ENCODE data around the gene RFLNA. TPM values are rescaled to one million over a fixed set of nuclear protein-coding genes. Genes with fewer than 3 reads are reported as not detected.
"Not testable (repeated sequence)": the region's sequence is repeated elsewhere in the genome, so short reads cannot be mapped to it uniquely, and the experiment has no call there.

Gene RFLNA
- polyA plus RNA-seq, 1 donor from 2014 or later = 9.6 TPM

DNA sequence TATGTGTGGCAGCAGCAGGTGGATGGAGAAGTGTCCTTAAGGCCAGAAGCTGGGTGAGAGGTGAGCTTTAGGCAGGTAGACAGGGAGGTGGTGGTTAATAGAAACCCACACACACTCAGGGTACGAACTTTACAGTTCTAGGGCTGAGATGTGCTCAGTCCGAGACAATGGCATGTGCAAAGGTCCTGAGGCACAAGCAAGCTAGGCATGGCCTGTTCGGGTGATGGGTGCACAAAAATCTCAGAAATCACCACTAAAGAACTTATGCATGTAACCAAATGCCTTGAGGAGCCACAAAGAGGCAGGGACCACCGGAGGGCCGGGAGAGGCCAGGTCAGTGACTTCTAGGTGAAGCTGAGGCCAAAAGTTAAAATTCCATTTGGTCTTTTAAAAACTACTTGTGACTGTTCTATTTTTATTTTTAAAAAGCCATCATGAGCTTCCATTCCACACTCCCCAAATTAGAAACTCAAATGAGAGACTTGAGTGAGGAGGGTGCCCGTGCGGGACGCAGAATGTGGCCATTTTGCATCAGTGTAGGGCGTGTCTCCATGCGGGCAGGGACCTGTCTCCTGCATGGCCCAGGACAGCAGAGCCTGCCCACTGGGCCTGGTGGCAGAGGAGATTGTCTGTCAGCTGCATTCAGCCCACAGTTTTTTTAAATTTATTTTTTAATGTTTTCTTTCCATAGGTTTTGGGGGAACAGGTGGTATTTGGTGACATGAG is 4.0 kb downstream of the RFLNA start:
- Histone ChIP-seq H3K27ac (ENCODE audit: low read length) (no peak overlapping the region), H3K4me2 (ENCODE audit: low read length) (no peak overlapping the region), H2AFZ (ENCODE audit: low read depth, low read length) (no peak overlapping the region), H3K4me3 (ENCODE audit: low read length) (no peak overlapping the region), H3K9me2 (ENCODE audit: insufficient read depth, low read length) (no peaks in the 10 kb centered on the region), H3K79me2 (replicated peaks; ENCODE audit: insufficient read depth, low read length) (no peaks in the 10 kb centered on the region), H3K9me3 (ENCODE audit: low read length) (no peaks in the 10 kb centered on the region), H3K36me3 (ENCODE audit: insufficient read depth, low read length) (no peaks in the 10 kb centered on the region), H3K27me3 (ENCODE audit: insufficient read depth, low read depth, low read length) (peaks cover 24% of the 10 kb centered on the region), H4K20me1 (ENCODE audit: insufficient read depth) (no peaks in the 10 kb centered on the region), H3F3A (ENCODE audit: insufficient read depth, low read length, poor library complexity, severe bottlenecking) (no peaks in the 10 kb centered on the region), H3K9ac (ENCODE audit: low read length) (no peak overlapping the region)
- TF ChIP-seq, protein P1, sequence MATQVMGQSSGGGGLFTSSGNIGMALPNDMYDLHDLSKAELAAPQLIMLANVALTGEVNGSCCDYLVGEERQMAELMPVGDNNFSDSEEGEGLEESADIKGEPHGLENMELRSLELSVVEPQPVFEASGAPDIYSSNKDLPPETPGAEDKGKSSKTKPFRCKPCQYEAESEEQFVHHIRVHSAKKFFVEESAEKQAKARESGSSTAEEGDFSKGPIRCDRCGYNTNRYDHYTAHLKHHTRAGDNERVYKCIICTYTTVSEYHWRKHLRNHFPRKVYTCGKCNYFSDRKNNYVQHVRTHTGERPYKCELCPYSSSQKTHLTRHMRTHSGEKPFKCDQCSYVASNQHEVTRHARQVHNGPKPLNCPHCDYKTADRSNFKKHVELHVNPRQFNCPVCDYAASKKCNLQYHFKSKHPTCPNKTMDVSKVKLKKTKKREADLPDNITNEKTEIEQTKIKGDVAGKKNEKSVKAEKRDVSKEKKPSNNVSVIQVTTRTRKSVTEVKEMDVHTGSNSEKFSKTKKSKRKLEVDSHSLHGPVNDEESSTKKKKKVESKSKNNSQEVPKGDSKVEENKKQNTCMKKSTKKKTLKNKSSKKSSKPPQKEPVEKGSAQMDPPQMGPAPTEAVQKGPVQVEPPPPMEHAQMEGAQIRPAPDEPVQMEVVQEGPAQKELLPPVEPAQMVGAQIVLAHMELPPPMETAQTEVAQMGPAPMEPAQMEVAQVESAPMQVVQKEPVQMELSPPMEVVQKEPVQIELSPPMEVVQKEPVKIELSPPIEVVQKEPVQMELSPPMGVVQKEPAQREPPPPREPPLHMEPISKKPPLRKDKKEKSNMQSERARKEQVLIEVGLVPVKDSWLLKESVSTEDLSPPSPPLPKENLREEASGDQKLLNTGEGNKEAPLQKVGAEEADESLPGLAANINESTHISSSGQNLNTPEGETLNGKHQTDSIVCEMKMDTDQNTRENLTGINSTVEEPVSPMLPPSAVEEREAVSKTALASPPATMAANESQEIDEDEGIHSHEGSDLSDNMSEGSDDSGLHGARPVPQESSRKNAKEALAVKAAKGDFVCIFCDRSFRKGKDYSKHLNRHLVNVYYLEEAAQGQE (IDR thresholded peaks at IDR 0.05; ENCODE audit: borderline replicate concordance) = no peak
- TF ChIP-seq POLR2AphosphoS5 (IDR thresholded peaks at IDR 0.05) (no peak), SMC3 (conservative IDR thresholded peaks at IDR 0.05; ENCODE audit: poor library complexity) (no peak), MXI1 (conservative IDR thresholded peaks at IDR 0.05; ENCODE audit: poor library complexity, severe bottlenecking) (no peak), TAF1 (IDR thresholded peaks at IDR 0.05; ENCODE audit: low read depth) (no peak)

GRCh38 chr12:124299628-124300388 is 4.9 kb downstream of the RFLNA start:
- H4K20me1 ChIP-seq (ENCODE audit: insufficient read depth) = no peaks in the 10 kb centered on the region
- H3K36me3 ChIP-seq (ENCODE audit: insufficient read depth, low read length) = no peaks in the 10 kb centered on the region
- no peak overlapping the region for H3K9ac ChIP-seq (ENCODE audit: low read length)
- no peak overlapping the region for H3K4me2 ChIP-seq (ENCODE audit: low read length)
- H3K9me2 ChIP-seq (ENCODE audit: insufficient read depth, low read length) = no peaks in the 10 kb centered on the region
- H2AFZ ChIP-seq (ENCODE audit: low read depth, low read length) = no peak overlapping the region
- no peaks in the 10 kb centered on the region for H3K9me3 ChIP-seq (ENCODE audit: low read length)
- H3K4me3 ChIP-seq (ENCODE audit: low read length) = no peak overlapping the region
- H3K79me2 ChIP-seq (replicated peaks; ENCODE audit: insufficient read depth, low read length) = no peaks in the 10 kb centered on the region
- H3F3A ChIP-seq (ENCODE audit: insufficient read depth, low read length, poor library complexity, severe bottlenecking) = no peaks in the 10 kb centered on the region
- H3K27me3 ChIP-seq (ENCODE audit: insufficient read depth, low read depth, low read length) = peaks cover 16% of the 10 kb centered on the region
- H3K27ac ChIP-seq (ENCODE audit: low read length) = no peak overlapping the region
- TF ChIP-seq EP300 (conservative IDR thresholded peaks at IDR 0.05; ENCODE audit: poor library complexity, severe bottlenecking) = no peak
- no peak for TF ChIP-seq RAD21 (conservative IDR thresholded peaks at IDR 0.05)
- TF ChIP-seq, protein P2, sequence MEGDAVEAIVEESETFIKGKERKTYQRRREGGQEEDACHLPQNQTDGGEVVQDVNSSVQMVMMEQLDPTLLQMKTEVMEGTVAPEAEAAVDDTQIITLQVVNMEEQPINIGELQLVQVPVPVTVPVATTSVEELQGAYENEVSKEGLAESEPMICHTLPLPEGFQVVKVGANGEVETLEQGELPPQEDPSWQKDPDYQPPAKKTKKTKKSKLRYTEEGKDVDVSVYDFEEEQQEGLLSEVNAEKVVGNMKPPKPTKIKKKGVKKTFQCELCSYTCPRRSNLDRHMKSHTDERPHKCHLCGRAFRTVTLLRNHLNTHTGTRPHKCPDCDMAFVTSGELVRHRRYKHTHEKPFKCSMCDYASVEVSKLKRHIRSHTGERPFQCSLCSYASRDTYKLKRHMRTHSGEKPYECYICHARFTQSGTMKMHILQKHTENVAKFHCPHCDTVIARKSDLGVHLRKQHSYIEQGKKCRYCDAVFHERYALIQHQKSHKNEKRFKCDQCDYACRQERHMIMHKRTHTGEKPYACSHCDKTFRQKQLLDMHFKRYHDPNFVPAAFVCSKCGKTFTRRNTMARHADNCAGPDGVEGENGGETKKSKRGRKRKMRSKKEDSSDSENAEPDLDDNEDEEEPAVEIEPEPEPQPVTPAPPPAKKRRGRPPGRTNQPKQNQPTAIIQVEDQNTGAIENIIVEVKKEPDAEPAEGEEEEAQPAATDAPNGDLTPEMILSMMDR (IDR thresholded peaks at IDR 0.05; ENCODE audit: poor library complexity, severe bottlenecking) = no peak
- TF ChIP-seq EZH2 (IDR thresholded peaks at IDR 0.05; ENCODE audit: borderline replicate concordance, insufficient read depth, low read length, poor library complexity, severe bottlenecking) = no peak

DNA sequence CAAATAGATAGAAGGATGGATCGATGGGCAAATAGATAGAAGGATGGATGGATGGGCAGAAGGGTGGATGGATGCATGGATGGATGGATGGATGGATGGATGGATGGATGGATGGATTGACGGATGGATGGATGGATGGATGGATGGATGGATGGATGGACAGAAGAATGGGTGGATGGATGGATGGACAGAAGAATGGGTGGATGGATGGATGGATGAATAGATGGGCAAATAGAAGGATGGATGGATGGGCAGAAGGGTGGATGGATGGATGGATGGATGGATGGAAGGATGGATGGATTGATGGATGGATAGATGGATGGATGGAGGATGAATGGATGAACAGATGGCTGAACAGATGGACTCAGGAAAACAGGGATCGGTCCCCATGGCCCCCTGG is 5.8 kb downstream of the RFLNA start:
- H3K9me3 ChIP-seq (ENCODE audit: low read length); H3K9ac ChIP-seq (ENCODE audit: low read length); H3F3A ChIP-seq (ENCODE audit: insufficient read depth, low read length, poor library complexity, severe bottlenecking); H3K27ac ChIP-seq (ENCODE audit: low read length); H3K79me2 ChIP-seq (replicated peaks; ENCODE audit: insufficient read depth, low read length); H2AFZ ChIP-seq (ENCODE audit: low read depth, low read length); H3K4me2 ChIP-seq (ENCODE audit: low read length); H3K4me3 ChIP-seq (ENCODE audit: low read length); H3K36me3 ChIP-seq (ENCODE audit: insufficient read depth, low read length); H4K20me1 ChIP-seq (ENCODE audit: insufficient read depth); H3K9me2 ChIP-seq (ENCODE audit: insufficient read depth, low read length): not testable (repeated sequence)
- H3K27me3 ChIP-seq (ENCODE audit: insufficient read depth, low read depth, low read length) = peaks cover 10% of the 10 kb centered on the region
